NCI-H1930 (cell line): Measurements from ENCODE around the gene KLHDC10.
"Not testable (repeated sequence)": the region's sequence is repeated elsewhere in the genome, so short reads cannot be mapped to it uniquely, and the experiment has no call there.

Experiments
- DNase-seq, 2 experiments: peaks; one replicate each; lab custom pipeline; 2025; lab: John Stamatoyannopoulos, UW

The KLHDC10 gene

DNA sequence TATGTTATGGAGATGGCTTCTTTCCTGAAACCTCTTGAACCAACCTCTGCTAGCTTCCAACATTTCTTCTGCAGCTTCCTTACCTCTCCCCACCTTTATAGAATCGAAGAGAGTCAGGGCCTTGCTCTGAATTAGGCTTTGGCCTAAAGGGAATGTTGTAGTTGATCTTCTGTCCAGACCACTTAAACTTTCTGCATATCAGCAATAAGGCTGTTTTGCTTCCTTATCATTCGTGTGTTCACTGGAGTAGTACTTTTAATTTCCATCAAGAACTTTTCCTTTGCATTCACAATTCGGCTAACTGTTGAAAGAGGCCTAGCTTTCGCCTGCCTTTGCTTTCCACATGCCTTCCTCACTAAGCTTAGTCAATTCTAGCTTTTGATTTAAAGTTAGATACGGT lies 48.0 kb downstream of the KLHDC10 start:
- no peak for DNase-seq

DNA sequence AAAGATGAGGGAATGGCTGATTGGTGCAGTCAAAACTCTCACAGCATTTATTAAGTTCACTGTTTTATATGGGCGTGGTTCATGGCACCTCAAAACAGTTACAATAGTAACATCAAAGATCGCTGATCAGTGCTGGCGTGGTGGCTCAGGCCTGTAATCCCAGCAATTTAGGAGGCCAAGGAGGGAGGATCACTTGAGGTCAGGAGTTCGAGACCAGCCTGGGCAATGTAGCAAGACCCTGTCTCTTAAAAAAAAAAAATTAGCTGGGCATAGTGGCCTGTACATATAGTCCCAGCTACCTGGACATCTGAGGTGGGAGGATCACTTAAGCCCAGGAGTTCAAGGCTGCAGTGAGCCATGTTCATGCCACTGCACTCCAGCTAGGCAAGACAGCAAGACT lies 48.5 kb downstream of the KLHDC10 start:
- no peak for DNase-seq

DNA sequence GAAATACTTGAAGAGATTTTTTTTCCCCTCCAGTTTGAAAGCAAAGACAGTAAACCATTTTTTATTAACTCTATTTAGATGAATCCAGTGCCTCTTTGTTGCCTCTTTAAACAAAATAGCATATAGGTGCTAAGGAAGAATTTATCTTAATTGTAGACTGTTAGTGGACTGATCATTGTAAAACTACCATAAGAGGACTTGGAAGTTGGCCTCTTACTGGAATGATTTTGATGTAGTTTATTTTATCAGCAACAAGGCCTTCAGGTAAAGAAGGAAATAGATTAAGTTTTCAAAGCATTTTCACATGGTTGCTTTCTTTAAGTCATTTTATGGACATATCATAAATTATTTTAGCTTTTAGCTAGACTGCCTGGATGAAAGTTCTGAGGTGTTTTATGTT lies 53.2 kb downstream of the KLHDC10 start:
- no peak for DNase-seq

DNA sequence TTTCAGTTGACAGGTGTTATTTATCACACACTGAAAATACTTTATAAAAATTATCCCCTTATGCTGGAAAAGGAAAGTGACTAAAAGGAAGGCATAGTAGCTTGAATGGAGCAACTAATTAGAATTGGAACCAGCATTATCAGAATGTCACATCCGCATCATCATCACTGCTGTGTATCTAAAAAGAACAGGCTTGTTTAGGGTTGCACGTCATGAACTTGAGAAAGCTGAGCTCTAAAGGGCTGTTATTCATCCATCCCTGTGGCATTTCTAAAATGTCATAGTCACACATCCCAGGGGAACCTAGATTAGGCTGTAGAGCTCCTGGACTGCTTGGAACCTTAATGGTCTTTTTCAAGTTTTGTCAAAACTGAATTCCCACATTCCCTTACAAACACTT lies 54.4 kb downstream of the KLHDC10 start:
- DNase-seq: no peak

DNA sequence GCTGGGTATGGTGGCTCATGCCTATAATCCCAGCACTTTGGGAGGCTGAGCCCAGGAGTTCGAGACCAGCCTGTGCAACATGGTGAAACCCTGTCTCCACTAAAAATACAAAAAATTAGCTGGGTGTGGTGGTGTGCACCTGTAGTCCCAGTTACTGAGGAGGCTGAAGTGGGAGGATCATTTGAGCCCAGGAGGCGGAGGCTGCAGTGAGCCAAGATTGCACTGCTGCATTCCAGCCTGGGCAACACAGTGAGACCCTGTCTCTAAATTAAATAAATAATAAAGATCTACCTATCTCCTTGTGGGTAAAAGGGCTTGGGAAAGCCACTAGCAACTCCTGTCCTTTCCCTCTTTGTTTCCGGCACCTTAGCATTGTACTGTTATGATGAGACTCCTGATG lies 56.5 kb downstream of the KLHDC10 start:
- not testable (repeated sequence) for DNase-seq

DNA sequence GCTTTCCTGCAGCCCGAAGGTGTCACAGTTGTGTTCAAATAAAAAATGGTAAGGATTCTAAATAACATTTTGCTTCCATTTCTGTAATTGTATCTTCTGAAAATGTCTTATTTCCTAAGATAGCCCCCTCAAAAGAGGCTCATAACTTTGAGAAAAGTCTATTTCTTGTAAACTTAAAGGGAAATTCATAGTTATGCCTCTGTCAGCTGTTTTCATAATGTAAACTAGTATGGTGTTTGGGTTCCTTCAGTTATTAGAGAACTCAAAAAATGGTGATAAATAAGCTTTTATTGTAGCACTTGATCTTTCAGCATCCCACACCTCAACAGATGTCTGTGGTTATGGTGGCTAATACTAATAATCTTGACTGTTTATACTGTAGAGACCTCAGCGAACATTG lies 57.1 kb downstream of the KLHDC10 start:
- DNase-seq: no peak

DNA sequence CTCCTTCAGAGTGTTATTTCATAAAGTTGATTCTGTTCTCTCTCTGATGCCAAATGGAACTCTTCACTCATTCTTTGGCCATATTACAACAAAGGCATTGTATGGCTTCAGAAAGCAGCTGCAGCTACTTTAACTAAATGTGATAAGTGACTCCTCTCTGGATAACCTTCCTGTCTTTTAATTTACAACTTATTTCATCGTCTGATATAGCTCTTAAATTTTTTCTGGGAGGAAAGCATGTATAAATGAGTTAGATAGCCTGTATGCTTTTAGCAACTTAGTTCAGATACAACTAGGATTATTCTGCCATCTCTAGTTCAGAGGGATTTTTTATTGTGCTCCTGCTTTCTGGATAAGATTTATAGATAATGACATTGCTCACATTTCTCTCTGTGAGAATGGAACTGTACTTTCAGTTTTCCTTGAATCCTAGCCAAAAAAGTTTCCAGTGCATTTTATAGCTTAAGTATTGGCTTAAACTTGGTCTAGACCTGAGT lies 57.5 kb downstream of the KLHDC10 start:
- no peak for DNase-seq

DNA sequence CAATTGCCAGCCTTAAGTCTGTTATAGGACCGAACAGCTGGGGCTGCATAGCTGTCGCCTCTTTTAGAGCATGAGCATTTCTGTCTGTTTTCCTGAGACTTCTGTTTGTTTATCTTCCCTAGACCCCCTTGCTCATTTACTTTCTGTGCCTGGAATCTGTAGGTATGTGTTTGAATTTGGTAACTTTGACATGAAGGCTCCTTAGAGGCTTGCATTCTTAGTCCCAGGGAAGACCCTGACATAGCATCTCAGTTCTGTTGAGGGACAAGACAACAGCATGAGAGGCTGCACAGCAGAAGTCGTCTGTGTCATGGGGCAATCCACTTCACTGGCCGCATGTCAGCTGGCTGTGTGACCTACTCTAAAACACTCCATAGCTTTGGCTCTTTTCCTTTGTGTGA lies 58.7 kb downstream of the KLHDC10 start:
- no peak for DNase-seq

DNA sequence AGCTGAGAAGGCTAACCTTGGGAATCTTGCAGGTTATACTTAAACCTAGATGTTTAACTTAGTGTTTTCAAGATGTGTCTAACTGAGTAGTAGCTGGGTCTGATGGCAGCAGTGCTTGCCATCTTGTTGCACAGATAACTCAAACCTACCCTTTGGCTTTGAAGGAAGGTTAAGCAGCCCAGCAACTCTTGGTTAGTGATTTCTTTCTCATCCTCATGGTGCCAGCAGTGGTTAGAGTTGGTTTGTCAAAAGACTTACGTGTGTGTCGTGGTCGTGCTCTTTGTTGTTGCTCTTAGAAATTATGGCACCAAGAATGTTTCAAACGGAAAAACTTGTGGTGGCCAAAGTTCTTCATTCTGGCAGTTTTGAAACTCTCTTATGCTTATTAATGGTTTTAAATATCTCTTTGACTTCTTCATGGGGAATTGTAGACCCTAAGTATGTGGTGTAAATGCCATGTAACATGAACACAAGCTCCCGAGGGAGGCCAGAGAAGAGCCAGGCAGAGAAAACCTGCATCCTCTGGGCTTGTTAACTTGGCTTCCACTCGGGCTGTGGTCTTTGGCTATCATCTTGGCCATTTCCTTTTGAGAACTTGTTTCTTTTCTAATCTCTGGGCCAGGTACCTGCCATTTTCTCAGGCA lies 61.0 kb downstream of the KLHDC10 start:
- DNase-seq: no peak

DNA sequence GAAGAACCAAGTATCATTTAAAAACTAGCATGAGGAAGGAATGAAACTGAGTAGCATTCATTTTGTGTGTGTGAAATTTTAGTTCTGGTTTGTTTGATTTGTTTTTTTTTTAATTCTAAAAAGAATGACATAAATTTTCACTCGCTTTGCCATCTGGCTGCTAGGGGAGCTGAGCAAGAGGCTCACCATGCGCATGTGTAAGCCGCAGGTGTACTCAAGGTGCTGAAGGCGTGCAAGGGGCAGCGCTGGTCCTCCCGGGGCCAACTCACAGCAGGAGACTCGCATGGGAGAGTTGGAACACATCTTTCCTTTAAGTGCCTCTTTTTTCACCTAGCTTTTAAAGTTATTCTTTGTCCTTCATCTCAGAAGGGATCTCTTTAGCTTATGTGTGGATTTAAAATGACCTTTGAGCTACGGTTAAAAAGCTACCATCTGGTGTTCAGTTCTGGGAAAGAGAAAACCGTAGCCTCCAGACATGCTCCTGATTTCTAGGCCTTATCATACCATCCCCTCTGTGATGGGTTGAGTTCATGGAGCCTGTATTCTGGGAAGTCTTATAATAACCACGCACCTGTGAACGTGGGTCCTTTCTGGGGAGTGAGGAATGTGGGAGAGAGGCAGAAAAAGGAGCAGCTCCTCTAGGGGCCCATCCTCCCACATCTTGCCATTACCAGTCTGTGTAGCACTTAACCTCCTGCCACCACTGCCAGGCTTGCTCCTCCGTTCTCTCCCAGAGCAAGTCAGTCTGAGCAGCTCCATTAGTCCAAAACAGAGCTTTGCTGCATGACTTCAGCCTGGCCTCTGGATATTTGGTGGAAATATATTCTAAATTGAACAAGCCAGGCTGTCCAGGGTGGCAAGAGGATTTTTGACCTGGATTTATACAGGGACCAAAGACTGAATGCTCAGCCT lies 61.9 kb downstream of the KLHDC10 start:
- DNase-seq: no peak

DNA sequence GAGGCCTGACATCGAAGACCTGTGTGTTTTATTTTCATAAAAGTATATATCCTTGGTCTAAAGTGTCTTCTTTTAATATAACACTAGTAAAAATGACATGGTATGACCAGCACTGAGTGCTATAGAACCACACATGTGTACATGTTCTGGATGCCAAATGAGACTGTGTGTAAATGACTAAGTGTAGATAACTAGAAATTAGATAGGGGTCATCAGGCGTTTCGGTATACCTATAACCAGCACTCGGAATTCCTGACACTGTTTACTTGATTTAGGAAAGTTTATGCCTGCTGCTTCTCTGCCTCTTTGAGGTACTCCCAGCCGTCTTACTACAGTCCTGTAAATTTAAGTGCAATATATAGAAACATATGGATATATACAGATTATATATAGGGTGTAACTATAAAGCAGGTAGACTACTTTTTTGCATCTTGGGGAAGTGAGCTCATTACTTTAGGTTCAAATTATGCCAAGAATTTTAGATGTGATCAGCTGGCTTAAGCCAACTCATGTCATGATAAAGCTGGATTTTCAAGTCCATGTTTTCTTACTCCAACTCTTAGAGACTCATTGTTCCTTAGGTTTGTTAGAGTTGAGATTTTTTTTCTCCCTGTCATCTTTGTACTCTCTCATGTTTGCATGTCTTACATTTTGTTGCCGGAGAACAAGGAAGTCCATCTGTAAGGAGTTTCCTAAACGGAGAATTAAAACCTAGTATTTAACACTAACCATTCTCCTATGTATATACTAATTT lies 62.9 kb downstream of the KLHDC10 start:
- no peak for DNase-seq

DNA sequence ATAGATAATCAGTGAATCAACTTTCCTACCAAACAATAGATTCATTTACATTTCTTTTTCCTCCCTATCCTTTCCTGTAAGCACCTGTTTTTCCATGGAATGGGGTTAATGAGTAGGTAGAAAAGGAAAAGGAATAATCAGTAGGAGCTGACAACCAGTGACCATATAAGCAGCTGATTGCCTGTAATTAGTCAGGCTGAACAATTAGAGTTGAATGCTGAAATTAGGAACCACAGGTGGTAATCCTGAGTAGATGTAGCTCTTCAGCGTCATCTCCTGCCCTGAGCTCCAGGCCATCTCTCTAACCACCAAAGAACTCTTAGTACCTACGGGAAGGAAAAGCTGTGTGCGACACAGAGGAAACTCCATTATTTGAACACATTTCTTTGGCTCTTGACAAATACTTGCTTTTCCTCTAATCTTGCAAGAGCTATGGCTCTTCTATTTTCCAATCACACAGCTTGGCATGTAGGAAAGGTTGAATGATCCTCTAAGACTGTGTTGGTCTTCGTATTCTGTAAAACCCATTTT lies 63.8 kb downstream of the KLHDC10 start:
- DNase-seq: no peak

DNA sequence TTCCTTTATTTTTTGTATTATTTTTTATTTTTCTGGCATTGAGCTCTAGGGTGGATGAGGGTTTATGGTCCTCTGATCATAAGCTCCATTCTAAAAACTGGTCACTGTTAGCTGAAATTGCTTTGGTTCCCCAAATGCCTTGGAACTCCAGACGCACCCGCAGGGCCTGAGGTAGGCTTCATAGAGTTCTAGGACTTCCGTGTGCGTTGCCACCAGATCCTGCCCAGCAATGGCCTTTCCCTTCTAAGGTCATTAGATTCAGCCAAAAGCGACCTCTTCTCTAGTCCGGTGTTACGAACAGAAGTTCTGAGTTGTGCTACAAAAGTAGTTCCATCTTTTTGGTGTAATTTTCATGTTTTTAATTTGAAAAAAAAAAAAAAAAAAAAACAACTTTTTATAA lies 64.4 kb downstream of the KLHDC10 start:
- DNase-seq: no peak

DNA sequence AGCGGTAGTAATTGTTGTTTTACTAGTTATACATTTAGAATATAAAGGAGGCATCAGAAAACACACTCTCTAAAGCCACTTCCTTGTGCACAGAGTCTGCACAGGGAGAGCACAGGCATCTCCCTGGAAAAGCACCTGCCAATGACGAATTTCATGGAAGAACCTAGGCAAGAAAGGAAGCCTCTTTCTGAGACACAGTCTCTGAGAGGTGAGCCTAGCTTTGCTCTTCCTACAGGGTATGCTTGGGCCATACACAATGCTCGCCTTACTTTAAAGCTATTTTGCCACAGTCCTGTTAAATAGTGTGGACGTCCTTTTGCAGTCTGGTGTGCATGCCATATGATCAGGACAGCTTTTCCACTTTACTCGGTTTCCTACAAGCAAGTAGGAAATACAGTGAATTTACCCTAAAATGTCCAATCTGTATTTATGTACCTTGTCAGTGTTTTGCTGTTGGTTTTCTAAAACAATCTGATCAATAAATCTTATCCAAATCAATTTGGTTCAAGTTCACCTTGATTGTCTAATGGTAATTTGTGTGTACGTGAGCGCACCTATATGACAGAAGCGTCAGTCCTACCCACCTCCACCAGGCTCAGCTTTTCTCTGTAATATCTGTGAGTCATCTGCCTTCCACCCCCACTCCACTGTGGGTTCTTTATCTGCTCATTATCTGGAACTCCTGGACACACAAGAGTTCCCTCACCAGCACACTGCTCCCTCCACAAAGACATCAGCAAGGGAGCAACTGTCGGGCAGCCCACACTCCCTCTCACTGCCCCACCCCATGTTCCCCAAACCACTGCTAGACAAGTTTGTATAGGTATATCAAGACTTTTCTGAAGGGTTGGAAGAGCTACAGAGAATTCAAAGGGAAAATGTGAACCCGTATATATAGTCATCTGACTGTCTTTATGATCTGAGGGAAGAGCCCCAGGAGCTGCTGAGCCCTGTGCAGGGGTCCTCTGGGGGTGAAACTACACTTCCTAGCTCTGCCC lies 65.2 kb downstream of the KLHDC10 start:
- DNase-seq: no peak

DNA sequence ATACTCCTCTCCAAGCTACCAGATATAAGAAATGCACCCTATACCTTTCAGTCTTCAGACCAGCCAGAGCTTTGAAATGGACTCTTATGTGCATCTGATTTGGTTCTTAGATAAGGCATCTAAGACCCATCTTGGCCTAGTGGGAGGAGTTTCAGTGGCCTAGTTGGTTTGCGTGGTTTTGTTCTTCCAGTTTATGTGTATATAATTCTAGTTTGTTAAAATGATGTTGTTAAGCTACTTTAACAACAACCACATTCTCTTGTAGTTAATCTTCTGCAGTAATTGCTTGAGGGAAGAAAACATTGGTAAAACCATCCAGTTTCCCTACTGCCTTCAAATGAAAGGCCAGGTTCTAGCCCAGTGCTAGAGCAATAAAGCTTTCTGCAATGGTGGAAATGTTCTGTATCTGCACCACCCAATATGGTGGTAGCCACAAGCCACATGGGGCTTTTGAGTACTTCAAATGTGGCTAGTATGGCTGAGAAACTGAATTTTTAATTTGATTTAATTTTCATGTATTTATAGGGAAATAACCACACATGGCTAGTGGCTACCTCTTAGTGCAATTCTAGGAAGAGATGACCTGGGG lies 66.3 kb downstream of the KLHDC10 start:
- DNase-seq: no peak

DNA sequence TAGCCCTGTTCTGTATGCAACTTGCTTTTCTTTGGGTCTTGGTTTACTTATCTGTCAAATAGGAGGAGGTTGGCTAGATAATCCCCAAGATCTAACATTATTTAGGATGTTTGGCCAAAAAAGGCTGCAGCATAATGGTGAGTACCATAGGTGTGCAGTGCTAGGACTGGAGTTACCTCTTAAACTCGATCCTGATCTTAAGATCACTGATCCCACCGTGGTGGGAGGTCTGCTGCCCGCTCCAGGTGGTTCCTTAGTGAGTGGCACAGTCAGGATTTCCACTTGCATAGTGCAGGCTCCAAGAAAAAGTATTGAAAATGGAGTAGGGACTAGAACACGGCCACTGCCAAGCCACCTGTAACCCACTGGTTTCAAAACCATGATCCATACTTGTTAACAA lies 66.9 kb downstream of the KLHDC10 start:
- no peak for DNase-seq

DNA sequence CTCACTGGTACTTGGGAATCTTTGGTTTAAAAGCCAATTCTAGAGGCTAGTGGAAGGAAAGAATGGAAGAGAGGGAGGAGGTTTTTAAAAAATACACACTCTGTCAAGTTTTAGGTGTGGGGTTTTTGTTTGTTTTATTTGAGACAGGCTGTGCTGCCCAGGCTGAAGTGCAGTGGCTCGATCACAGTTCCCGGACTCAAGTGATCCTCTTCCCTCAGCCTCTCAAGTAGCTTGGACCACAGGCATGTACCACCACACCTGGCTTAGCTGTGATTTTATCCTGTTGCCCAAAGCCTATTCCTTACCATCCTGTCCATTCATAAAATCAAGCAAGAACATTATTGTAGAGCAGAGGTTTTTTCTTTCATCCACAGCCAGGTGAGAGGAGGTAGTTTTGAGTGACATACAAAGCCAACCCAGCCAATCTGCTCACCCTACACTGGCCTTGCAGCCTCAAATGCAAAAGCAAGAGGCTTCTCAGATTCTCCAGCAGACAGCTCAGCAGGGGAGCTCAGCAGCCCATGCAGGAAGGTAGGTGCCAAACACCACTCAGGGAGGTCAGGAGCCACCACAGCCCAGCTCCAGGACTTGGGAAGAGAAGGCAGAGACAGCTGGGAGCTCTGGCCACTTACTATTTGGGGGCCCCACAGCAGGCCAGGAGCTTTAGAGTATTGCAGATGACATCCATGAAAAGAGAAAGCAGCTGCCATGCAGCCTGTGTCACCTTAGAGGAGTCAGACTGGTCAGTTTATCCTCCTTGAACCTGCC lies 69.0 kb downstream of the KLHDC10 start:
- no peak for DNase-seq

DNA sequence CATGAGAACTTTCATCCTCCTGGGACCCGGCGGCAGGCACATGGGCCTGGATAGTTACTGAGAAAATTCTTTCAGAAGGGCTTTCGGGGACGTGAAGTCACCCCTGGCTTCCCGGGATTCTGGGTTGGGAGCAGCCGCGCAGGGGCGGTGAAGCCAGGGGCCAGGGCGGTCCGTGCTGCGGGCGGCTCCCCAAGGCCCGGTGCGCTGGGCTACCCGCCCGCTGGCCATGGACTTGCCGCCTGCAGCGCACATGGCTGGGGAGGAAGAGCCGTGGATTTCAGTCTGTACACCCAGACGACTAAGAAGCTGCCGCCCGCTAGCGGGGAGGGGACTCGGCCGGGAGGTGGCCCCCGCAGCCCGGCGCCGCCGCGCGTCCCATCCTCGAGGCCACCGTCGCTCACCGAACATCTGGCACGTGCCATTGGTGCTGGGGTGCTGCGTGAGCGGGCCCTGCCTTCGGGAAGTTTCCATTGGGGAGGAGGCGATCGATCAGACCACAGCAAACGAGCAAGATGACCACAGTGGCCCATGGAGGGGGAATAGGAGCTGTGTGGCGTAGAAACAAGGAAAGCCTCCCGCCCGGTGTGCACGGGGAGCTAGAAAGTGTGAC lies 70.3 kb downstream of the KLHDC10 start:
- DNase-seq: no peak

DNA sequence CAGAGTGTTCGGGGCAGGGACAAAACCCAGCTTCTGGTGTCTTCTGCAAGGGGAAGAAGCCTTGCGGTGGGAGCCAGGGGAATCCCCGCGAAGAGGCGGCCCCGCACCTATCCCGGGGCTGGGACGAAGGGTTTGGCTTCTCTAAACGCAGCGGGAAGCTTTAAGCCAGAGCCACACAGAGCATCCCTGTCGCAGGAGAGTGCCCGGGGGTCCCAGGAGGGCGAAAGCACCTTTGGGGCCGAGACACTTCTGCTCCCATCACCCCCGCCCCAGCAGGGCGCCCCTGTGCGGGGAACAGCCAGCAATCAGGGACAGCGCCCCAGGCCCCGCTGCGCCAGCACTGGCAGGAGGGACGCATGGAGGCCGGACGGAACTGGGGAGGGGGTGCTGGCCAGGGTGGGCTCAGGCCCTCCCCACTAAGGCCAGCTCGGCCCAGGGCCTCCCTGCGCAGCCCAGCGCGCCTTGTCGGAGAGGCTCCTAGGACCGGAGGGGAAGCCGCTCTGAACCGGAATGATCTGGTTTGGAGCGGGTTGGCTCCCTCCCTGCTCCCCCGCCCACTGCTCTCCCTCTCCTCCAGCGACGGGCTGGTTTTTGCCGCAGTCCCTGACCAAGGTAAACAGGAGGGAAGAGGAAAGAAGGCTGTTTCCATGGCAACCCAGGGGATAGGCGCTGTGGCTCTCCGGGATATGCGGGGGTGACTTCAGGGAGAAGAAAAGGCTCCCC lies 71.0 kb downstream of the KLHDC10 start:
- DNase-seq: no peak
